ENCODE measurements around the gene WDR11. TPM values are rescaled to one million over a fixed set of nuclear protein-coding genes. Genes with fewer than 3 reads are reported as not detected.

The WDR11 gene
- total and polyA plus RNA-seq, 9 of the 15 experiments (the other 6 are each of a cell fraction or from before 2014, with no cell fraction given) = 12.4 to 50.7 (median 23.6) TPM

DNA sequence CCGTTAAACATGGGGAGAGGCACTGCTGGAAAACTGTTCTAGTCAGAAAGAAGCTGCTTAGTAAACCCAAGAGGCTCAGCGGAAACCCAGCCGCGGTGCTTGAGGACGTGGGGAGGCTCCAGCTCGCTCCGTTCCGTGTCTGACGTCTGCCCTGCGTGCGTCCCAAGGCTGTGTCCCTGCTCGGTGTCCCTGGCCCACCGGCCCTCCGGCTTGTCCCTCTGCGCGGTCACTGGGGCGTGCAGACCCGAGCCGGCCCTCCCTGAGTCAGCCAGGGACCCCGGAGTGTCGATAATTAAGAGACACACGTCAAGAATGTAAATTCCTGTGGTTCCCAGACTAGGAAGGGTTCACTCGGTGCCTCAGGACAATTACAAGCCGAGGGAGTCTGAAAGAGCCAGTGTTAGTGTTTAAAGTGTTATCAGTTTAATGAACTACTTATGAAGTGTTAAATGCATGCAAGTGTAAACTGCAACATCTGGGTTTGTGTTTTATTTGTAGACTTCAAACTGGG lies 98.9 kb downstream of the WDR11 start:
- Histone ChIP-seq H2AFZ (ENCODE audit: low read depth, low read length) (no peak overlapping the region), H3K27me3 (ENCODE audit: control insufficient read depth in 2 of 2, insufficient read depth in 2 of 2, low read length in 2 of 2) (peaks cover 2 to 24% of the 10 kb centered on the region in 2 experiments; a peak in 3 of 5 replicates), H3K4me3 (no peak overlapping the region), H3K79me2 (ENCODE audit: control insufficient read depth, insufficient read depth, low read length) (no peaks in the 10 kb centered on the region), H3K27ac (ENCODE audit: extremely low read depth, low read depth, low read length) (no peak overlapping the region), H3K36me3 (ENCODE audit: control insufficient read depth, insufficient read depth, low read length) (no peaks in the 10 kb centered on the region), H3K4me1 (replicated peaks in 1 of 2; ENCODE audit: control insufficient read depth in 2 of 2, insufficient read depth in 2 of 2, low read length in 2 of 2) (peaks cover 0 to 8% of the 10 kb centered on the region in 2 experiments; a peak in 1 of 5 replicates), H3K9ac (ENCODE audit: insufficient read depth in 1 of 2, low read depth in 2 of 2, low read length in 2 of 2) (no peak overlapping the region), H3K9me3 (replicated peaks; ENCODE audit: control insufficient read depth, insufficient read depth, low read depth, low read length) (no peaks in the 10 kb centered on the region), H3K4me2 (ENCODE audit: insufficient read depth, low read length) (no peak overlapping the region), H4K20me1 (replicated peaks; ENCODE audit: control insufficient read depth, insufficient read depth, low read length) (no peaks in the 10 kb centered on the region), H3K9me1 (ENCODE audit: control insufficient read depth, insufficient read depth, low read length) (no peaks in the 10 kb centered on the region)
- CTCF ChIA-PET (ENCODE audit: low intra/inter-chr PET ratio) = no interaction called here
- in situ Hi-C loops (cut with MboI) = no loop called here
- no TSS peak for BruUV-seq (replicated peaks)
- TF ChIP-seq RBM34 (IDR thresholded peaks at IDR 0.05; ENCODE audit: borderline replicate concordance, insufficient read depth, low read length) (no peak), NR1H2 (CRISPR knock-in tag; IDR thresholded peaks at IDR 0.05) (no peak), NFRKB (IDR thresholded peaks at IDR 0.05; ENCODE audit: low read depth) (no peak), SAFB (IDR thresholded peaks at IDR 0.05; ENCODE audit: borderline replicate concordance, low read depth, low read length) (no peak), ZKSCAN1 (IDR thresholded peaks at IDR 0.05; ENCODE audit: low read depth, low read length) (no peak), PCBP1 (IDR thresholded peaks at IDR 0.05; ENCODE audit: low read depth, low read length, poor library complexity, severe bottlenecking) (no peak), SNIP1 (IDR thresholded peaks at IDR 0.05; ENCODE audit: low read depth) (no peak), ZNF224 (CRISPR knock-in tag; IDR thresholded peaks at IDR 0.05) (no peak), ZFP30 (CRISPR knock-in tag; IDR thresholded peaks at IDR 0.05; ENCODE audit: borderline replicate concordance) (no peak), ARNT (IDR thresholded peaks at IDR 0.05) (no peak)
- TF ChIP-seq, protein P1, sequence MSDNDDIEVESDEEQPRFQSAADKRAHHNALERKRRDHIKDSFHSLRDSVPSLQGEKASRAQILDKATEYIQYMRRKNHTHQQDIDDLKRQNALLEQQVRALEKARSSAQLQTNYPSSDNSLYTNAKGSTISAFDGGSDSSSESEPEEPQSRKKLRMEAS (CRISPR knock-in tag; IDR thresholded peaks at IDR 0.05) = no peak
- TF ChIP-seq, protein P2, sequence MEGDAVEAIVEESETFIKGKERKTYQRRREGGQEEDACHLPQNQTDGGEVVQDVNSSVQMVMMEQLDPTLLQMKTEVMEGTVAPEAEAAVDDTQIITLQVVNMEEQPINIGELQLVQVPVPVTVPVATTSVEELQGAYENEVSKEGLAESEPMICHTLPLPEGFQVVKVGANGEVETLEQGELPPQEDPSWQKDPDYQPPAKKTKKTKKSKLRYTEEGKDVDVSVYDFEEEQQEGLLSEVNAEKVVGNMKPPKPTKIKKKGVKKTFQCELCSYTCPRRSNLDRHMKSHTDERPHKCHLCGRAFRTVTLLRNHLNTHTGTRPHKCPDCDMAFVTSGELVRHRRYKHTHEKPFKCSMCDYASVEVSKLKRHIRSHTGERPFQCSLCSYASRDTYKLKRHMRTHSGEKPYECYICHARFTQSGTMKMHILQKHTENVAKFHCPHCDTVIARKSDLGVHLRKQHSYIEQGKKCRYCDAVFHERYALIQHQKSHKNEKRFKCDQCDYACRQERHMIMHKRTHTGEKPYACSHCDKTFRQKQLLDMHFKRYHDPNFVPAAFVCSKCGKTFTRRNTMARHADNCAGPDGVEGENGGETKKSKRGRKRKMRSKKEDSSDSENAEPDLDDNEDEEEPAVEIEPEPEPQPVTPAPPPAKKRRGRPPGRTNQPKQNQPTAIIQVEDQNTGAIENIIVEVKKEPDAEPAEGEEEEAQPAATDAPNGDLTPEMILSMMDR (IDR thresholded peaks at IDR 0.05 in 2 of 3, conservative IDR thresholded peaks at IDR 0.05 in 1 of 3; ENCODE audit: insufficient read depth in 2 of 3, low read depth in 1 of 3, low read length in 3 of 3) = no peak
- TF ChIP-seq, protein P3, sequence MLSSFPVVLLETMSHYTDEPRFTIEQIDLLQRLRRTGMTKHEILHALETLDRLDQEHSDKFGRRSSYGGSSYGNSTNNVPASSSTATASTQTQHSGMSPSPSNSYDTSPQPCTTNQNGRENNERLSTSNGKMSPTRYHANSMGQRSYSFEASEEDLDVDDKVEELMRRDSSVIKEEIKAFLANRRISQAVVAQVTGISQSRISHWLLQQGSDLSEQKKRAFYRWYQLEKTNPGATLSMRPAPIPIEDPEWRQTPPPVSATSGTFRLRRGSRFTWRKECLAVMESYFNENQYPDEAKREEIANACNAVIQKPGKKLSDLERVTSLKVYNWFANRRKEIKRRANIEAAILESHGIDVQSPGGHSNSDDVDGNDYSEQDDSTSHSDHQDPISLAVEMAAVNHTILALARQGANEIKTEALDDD (IDR thresholded peaks at IDR 0.05) = no peak
- no peak for ATAC-seq
- intact Hi-C loops (cut with micrococcal nuclease) = no loop called here
- FAIRE-seq = no peak
- no peak for DNase-seq (ENCODE audit: extremely low read depth in 1 of 4, low spot score in 3 of 4)
- POLR2A ChIA-PET = no interaction called here
- 3% methylated on average over 21 of the region's 24 CpGs for WGBS (ENCODE audit: insufficient coverage, low coverage, missing lambda C conversion rate)

Data from K562 (cell line).